ENCODE results near the gene TMEM61. TPM values are rescaled to one million over a fixed set of nuclear protein-coding genes. Genes with fewer than 3 reads are reported as not detected.
A peak's percentile ranks its signal among the peaks of the same experiment; 100 is the strongest.

Gene TMEM61
- total RNA-seq, 1 experiment from 2014 or later = not detected

DNA sequence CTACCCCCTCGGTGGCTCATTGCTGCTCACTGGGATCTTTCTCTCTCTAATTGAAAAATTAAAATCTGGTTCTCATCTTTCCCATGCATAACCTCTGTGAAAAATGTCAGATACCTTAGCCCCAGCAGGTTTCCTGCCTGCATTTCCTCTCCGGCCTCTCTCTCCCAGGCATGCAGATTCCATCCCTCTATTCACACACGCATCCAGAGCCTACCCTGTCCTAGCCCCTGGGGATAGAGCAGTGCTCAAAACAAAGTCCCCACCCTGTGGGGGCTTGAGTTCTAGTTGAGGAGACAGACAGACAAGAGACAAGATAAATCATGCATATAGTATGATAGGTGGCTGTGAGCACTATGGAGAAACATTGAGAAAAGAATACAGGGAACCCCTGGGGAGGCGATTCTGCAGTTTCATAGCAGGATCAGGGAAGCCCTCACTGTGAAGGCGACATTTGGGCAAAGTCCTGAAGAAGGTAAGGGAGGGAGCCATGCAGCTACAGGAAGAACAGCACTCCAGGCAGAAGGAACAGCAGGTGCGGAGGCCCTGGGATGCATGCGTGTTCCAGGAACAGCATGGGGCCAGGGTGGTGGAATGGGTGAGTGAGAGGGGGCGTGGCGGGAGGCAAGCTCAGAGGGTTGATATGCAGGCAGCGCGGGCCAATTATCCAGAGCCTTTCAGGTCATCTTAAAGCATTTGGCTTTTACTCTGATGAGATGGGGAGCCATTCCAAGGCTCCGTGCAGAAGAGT lies 14.8 kb downstream of the TMEM61 start:
- Histone ChIP-seq H3K4me1 (replicated peaks) (no peaks in the 10 kb centered on the region), H3K4me3 (no peak overlapping the region), H3K9me3 (replicated peaks) (no peaks in the 10 kb centered on the region), H3K36me3 (no peaks in the 10 kb centered on the region), H3K27me3 (replicated peaks) (peaks cover 8% of the 10 kb centered on the region; the same call in 1 of the 2 replicates), H3K27ac (no peak overlapping the region)
- no peak for DNase-seq (ENCODE audit: low read depth in 1 of 2, low spot score in 2 of 2)

DNA sequence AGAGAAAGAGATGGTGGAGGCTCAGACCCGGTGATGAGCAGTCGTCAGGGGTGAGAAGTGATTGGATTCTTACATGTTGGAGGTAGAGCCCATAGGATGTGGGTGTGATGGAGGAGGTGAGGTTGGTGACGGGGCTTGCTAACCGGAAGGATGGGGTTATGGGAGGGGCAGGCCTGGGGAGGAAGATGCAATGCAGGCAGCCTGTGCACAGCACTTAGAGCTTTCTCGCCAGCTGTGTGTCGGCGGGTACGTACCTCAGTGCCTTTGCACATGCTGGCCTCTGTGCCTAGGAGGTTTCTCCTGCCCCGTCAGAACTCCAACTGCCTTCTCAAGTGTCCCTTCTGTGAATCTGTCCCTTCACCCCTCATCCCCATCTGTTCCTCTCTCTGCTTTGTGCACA lies 15.4 kb downstream of the TMEM61 start:
- no peaks in the 10 kb centered on the region for H3K36me3 ChIP-seq
- H3K4me3 ChIP-seq = no peak overlapping the region
- no peaks in the 10 kb centered on the region for H3K9me3 ChIP-seq (replicated peaks)
- peaks cover 8% of the 10 kb centered on the region; the same call in 1 of the 2 replicates for H3K27me3 ChIP-seq (replicated peaks)
- no peak overlapping the region for H3K27ac ChIP-seq
- DNase-seq (ENCODE audit: low read depth in 1 of 2, low spot score in 2 of 2) = no peak
- H3K4me1 ChIP-seq (replicated peaks) = no peaks in the 10 kb centered on the region

DNA sequence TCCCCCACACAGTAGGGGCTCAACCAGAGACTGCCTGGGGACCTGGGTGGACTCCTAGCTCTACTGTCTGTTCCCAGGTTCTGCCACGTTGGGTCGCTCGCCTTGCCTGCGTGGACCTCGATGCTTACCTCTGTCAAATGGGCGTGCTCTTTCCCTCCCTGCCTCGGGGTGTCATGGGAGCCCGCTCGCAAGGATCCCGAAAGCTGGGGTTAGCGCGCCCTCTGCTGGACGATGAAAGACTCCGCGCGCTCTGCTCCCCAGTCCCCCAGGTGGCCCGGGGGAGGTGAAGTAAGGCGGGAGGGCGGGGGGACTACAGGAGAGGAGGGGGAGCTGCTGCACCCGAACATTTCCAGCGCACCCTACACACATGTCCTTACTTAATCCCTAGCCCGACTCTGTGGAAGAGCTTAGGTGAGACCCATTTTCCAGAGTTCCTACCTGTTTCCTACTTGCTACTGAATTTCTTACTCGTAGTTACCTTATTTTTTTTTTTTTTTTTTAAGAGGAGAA lies 16.0 kb downstream of the TMEM61 start:
- Histone ChIP-seq H3K4me1 (replicated peaks) (no peaks in the 10 kb centered on the region), H3K36me3 (no peaks in the 10 kb centered on the region), H3K9me3 (replicated peaks) (no peaks in the 10 kb centered on the region), H3K27ac (no peak overlapping the region), H3K27me3 (replicated peaks) (peaks cover 8% of the 10 kb centered on the region; the same call in 1 of the 2 replicates), H3K4me3 (no peak overlapping the region)
- peak; percentile 38 to 76 for DNase-seq (ENCODE audit: low read depth in 1 of 2, low spot score in 2 of 2)

DNA sequence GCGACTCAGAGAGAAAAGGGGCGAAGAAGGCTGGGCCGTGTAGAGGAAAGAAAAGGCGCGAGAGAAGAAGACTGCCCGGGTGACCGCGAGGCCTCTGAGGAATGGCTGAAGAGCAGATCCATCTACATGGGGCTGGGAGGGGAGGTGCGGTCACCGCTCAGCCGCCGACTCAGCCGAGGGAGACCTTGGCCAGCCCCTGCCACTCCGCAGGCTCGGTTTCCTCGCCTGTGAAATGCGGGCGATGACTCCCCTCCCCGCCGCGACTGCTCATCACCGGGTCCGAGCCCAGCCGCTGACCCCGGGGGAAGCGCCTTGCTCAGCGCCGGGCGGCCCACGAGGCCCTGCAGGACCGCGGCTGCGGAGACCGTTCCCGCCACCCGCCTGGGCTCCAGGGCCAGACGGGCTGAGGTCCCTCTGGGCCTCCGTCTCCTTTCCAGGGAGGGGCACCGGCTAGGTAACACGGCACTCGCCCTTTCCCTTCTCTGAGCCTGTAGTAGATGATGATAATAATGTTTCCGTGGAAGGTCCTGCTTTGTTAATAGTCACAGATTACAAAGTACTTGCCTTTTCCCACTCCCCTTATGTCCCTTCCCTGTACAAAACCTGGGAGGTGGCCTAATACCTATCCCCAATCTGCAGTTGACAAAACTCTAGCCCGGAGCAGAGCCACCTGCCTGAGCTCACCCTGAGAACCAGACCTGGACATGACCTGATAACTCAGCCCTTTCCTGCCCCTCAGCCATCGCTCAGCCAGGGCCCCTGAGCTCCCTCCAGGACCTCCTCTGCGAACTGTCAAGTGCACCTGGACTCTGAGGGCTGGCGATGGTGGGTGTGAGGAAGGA lies 16.7 kb downstream of the TMEM61 start:
- Histone ChIP-seq H3K36me3 (no peaks in the 10 kb centered on the region), H3K4me1 (replicated peaks) (no peaks in the 10 kb centered on the region), H3K4me3 (no peak overlapping the region), H3K27ac (no peak overlapping the region), H3K9me3 (replicated peaks) (no peaks in the 10 kb centered on the region), H3K27me3 (replicated peaks) (peaks cover 8% of the 10 kb centered on the region; the same call in 1 of the 2 replicates)
- no peak for DNase-seq (ENCODE audit: low read depth in 1 of 2, low spot score in 2 of 2)

DNA sequence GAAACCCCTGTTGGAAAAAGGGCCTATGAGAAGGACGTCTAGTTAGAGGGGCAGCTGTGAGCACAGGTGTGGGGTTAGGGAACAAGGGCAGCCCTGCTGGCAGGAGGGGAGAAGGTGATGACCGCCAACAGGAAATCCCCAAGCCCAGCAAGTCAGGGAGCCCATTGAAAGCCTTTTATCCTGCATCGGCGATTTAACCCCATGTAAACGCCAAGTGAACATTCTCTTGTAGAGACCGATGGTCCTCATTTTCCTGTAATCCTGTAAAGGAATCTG lies 17.2 kb downstream of the TMEM61 start:
- H3K27ac ChIP-seq = no peak overlapping the region

DNA sequence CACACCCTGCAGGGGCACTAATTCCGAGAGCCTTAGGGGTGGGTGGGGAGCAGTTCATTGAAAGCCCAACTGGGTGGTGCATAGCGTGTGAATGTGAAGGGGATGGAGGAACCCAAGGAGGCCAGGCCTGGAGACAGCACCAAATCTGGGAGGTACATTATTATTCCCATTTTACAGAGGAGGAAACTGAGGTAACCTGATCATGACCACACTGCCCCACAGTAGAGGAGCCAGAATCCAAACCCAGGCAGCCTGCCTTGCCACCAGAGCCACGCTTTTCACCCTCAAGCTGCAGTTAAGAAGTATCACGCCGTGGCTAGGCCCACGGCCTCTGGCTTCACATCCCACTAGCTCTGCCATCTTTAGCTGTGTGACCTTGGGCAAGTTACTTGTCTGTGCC lies 17.7 kb downstream of the TMEM61 start:
- Histone ChIP-seq H3K4me3 (no peak overlapping the region), H3K36me3 (no peaks in the 10 kb centered on the region), H3K27me3 (replicated peaks) (peaks cover 8% of the 10 kb centered on the region; the same call in 1 of the 2 replicates), H3K27ac (no peak overlapping the region), H3K4me1 (replicated peaks) (no peaks in the 10 kb centered on the region), H3K9me3 (replicated peaks) (no peaks in the 10 kb centered on the region)
- no peak for DNase-seq (ENCODE audit: low read depth in 1 of 2, low spot score in 2 of 2)

More for the DNA sequence above, 17.2 kb downstream of the TMEM61 start:
- H3K4me3 ChIP-seq = no peak overlapping the region
- H3K9me3 ChIP-seq (replicated peaks) = no peaks in the 10 kb centered on the region
- peaks cover 8% of the 10 kb centered on the region; the same call in 1 of the 2 replicates for H3K27me3 ChIP-seq (replicated peaks)
- no peaks in the 10 kb centered on the region for H3K36me3 ChIP-seq
- no peaks in the 10 kb centered on the region for H3K4me1 ChIP-seq (replicated peaks)
- no peak for DNase-seq (ENCODE audit: low read depth in 1 of 2, low spot score in 2 of 2)

DNA sequence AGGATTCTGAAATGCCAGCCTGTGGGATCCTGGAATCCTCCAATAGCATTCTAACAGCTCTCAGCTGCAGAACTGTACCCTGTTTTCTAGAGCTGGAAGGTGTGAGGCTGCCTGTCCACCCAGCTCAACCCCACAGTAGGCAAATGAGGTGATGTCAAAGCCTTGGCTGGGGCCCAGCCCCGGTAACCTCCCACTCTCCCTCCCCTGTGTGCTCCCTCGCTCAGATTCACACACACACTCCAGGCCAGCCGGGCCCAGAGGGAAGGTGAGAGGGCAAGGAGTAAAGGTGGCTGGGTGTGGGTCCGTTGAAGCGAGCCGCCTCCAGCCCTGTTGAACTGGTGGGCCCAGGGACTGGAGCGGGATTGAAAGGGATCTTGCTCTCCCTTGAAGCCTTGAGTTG lies 18.2 kb downstream of the TMEM61 start, which contains the start of gene BSND:
BSND (plus strand) TSS at position 257 of the 400 bp plus-strand sequence. CDS start 254 bp downstream, outside the sequence.
- no peak for DNase-seq (ENCODE audit: low read depth in 1 of 2, low spot score in 2 of 2)
- no peak within 1 kb of the TSS for H3K4me3 ChIP-seq
- no peak within 1 kb of the TSS for H3K27ac ChIP-seq
- peaks cover 8% of the 10 kb centered on the region; the same call in 1 of the 2 replicates for H3K27me3 ChIP-seq (replicated peaks)
- H3K36me3 ChIP-seq = no peaks in the 10 kb centered on the region
- no peaks in the 10 kb centered on the region for H3K4me1 ChIP-seq (replicated peaks)
- H3K9me3 ChIP-seq (replicated peaks) = no peaks in the 10 kb centered on the region

DNA sequence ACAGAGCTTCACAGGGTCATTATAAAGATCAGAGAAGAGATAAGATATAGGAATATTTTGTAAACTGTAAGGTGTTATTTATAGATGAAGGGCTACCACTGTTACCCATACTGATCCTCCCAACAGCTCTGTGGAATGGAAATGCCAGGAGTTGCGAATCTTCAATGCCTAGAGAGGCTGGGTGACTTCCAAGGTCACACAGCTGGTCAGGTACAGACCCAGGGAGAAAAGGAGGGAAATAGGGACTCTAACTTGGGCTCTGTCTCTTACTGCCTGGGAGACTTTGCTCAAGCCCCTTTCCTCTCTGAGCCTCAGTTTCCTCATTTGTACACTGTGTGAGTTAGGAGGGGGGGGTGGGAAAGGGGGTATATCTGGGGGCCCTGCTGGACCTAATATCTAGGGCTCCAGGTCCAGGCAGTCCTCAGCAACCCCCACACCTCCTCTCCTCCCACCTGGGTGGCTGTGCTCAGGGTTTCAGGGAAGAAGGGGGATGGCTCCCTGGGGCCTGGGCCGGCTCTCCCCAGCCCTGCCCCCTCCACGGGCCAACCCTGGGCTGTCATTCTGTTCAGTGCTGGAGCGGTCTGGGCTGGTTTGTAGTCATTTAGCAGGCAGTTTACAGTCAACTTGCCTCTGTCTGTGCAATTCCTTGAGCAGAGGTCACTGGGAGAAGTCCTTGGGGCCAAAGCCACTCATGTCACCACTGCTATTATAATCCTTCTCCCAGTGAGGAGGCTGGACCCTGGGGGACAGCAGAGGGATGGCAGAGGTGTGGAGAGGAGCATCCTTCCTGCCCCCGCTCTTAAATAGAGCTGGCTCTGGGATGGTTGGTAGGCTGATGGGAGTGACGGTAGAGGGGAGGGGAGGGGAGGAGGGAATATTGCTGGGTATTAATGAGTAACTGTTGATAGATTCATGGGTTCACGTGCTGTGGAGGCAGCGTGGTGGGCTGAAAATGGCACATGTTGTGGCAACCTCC lies 20.0 kb downstream of the TMEM61 start:
- Histone ChIP-seq H3K27ac (no peak overlapping the region), H3K4me1 (replicated peaks) (no peaks in the 10 kb centered on the region), H3K4me3 (no peak overlapping the region), H3K9me3 (replicated peaks) (no peaks in the 10 kb centered on the region), H3K27me3 (replicated peaks) (peaks cover 8% of the 10 kb centered on the region; the same call in 1 of the 2 replicates), H3K36me3 (no peaks in the 10 kb centered on the region)
- DNase-seq (ENCODE audit: low read depth in 1 of 2, low spot score in 2 of 2) = no peak

DNA sequence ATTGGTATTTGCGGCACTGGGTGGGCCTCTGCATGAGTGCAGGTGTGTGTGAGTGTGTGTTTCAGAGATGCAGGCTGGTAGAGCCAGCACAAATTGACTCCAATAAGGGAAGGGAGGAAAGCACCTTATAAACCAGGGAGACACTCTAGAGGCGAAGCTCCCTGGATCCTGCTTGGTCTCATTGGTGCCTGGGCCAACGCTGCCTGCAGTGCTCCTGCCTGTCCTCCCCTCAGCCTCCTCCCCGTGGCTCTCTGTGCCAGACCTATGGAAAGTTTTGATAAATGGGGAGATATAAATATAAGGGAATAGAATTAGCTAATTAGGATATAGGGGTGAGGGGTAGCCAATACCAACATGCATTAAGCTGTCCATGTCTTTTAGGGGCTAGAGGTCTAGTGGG lies 20.9 kb downstream of the TMEM61 start:
- Histone ChIP-seq H3K4me3 (no peak overlapping the region), H3K36me3 (no peaks in the 10 kb centered on the region), H3K27ac (no peak overlapping the region), H3K27me3 (replicated peaks) (peaks cover 8% of the 10 kb centered on the region; the same call in 1 of the 2 replicates), H3K9me3 (replicated peaks) (no peaks in the 10 kb centered on the region), H3K4me1 (replicated peaks) (no peaks in the 10 kb centered on the region)
- DNase-seq (ENCODE audit: low read depth in 1 of 2, low spot score in 2 of 2) = no peak

DNA sequence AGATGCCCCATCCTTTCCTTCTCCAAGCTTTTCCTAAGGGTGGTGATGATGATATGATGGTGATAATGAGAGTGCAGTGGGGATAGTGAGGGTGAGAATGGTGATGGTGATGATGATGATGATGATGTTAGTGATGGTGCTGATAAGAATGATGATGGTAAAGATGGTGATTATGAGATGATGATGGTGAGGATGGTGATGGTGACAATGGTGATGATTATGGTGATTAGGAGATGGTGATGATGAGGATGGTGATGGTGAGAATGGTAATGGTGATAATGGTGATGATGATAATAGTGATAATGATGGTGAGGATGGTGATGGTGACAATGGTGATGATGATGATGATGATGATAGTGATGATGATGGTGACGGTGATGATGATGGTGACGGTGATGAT lies 22.3 kb downstream of the TMEM61 start:
- Histone ChIP-seq H3K27me3 (replicated peaks) (no peaks in the 10 kb centered on the region), H3K36me3 (no peaks in the 10 kb centered on the region), H3K9me3 (replicated peaks) (no peaks in the 10 kb centered on the region), H3K4me3 (no peak overlapping the region), H3K4me1 (replicated peaks) (peaks cover 10% of the 10 kb centered on the region), H3K27ac (no peak overlapping the region)
- DNase-seq (ENCODE audit: low read depth in 1 of 2, low spot score in 2 of 2) = no peak

DNA sequence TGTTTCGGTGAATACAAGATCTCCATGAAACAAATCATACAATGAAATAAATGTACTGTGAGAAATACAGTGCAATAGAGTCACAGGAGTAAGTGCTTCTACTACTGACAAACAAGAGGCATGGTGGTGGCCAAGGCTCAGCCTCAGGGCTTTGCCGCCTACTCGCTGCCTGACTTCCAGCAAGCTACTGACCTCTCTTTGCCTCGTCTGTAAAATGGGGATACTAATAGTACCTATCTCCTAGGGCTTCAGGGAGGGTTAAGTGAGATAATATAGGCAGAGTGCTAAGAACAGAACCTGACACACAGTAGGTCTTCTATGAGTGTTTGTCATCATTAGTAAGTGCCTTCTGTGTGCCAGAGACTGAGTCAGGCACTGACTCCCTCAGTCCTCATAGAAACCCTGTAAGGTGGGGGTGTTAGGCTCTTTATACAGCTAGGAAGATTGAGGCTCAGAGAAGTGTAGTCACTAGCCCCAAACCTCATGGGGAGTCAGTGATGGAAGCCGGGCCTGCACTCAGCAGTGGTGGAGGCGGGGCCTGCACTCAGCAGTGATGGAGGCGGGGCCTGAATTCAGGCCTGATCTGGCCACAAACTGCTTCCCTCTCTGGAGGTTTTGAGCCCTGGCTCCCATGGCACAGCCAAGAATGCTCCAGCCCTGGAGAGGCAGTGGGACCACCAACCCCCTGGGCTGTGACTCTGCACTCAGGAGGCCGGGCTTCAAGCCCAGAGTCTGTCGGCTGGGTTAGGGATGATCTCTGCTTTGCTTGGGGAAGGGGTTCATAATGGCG lies 25.1 kb downstream of the TMEM61 start:
- no peak for DNase-seq (ENCODE audit: low read depth in 1 of 2, low spot score in 2 of 2)
- Histone ChIP-seq H3K4me3 (no peak overlapping the region), H3K9me3 (replicated peaks) (no peaks in the 10 kb centered on the region), H3K4me1 (replicated peaks) (peaks cover 18% of the 10 kb centered on the region), H3K36me3 (no peaks in the 10 kb centered on the region), H3K27ac (no peak overlapping the region), H3K27me3 (replicated peaks) (no peaks in the 10 kb centered on the region)

DNA sequence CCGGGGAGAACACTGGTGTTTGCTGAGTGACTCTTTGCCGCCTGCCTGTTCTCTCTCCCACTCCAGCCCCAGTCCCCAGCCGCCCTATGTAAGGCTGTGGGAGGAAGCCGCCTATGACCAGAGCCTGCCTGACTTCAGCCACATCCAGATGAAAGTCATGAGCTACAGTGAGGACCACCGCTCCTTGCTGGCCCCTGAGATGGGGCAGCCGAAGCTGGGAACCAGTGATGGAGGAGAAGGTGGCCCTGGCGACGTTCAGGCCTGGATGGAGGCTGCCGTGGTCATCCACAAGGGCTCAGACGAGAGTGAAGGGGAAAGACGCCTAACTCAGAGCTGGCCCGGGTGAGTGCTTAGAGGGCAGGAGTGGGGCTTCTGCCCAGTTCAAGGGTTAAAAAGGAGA lies 26.5 kb downstream of the TMEM61 start:
- DNase-seq (ENCODE audit: low read depth in 1 of 2, low spot score in 2 of 2) = no peak
- H3K36me3 ChIP-seq = no peaks in the 10 kb centered on the region
- H3K4me1 ChIP-seq (replicated peaks) = peaks cover 18% of the 10 kb centered on the region
- no peaks in the 10 kb centered on the region for H3K9me3 ChIP-seq (replicated peaks)
- no peaks in the 10 kb centered on the region for H3K27me3 ChIP-seq (replicated peaks)
- H3K27ac ChIP-seq = no peak overlapping the region
- no peak overlapping the region for H3K4me3 ChIP-seq
